HG03575 (cell line): ENCODE measurements around the gene TSPEAR.
"Not testable (repeated sequence)": the region's sequence is repeated elsewhere in the genome, so short reads cannot be mapped to it uniquely, and the experiment has no call there.

ENCODE experiments used
- ATAC-seq: cut with Tn5 transposase; IDR thresholded peaks from one replicate; pipeline ENCODE4 v1.9.1; 2021; ENCODE audit not compliant: unreplicated experiment, insufficient number of reproducible peaks, low FRiP score; ENCODE audit errors: extremely low read depth

The TSPEAR gene

GRCh38 chr21:44666401-44667320 lies 44.7 kb downstream of the TSPEAR start, which contains the start of gene KRTAP12-2:
Gene KRTAP12-2, minus strand, starts transcription at chr21:44666927. Its CDS starts 41 bp downstream, at chr21:44666886.
- ATAC-seq = no peak

- no peak for ATAC-seq
Measured at GRCh38 chr21:44664691-44665090, 46.7 kb downstream of the TSPEAR start.

- not testable (repeated sequence) for ATAC-seq
Measured at GRCh38 chr21:44661567-44661966, 49.8 kb downstream of the TSPEAR start.

- no peak for ATAC-seq
Measured at GRCh38 chr21:44658913-44659595, 52.3 kb downstream of the TSPEAR start.

GRCh38 chr21:44658541-44658910 lies 52.8 kb downstream of the TSPEAR start:
- no peak for ATAC-seq

GRCh38 chr21:44657635-44658540 lies 53.5 kb downstream of the TSPEAR start, which contains the start of gene KRTAP12-3:
Gene KRTAP12-3, plus strand, starts transcription at chr21:44657932. Its CDS starts 48 bp downstream, at chr21:44657980.
- ATAC-seq = no peak

- no peak for ATAC-seq
Measured at GRCh38 chr21:44656868-44657267, 54.5 kb downstream of the TSPEAR start.

- no peak for ATAC-seq
Measured at GRCh38 chr21:44654576-44655175, 56.7 kb downstream of the TSPEAR start, which contains the start of gene KRTAP12-4. Gene KRTAP12-4, minus strand, starts transcription at chr21:44654659. Its CDS starts 45 bp downstream, at chr21:44654614.

- no peak for ATAC-seq
Measured at GRCh38 chr21:44653656-44654575, 57.5 kb downstream of the TSPEAR start.

GRCh38 chr21:44653123-44653522 lies 58.2 kb downstream of the TSPEAR start:
- no peak for ATAC-seq

GRCh38 chr21:44650973-44651675 lies 60.2 kb downstream of the TSPEAR start:
- no peak for ATAC-seq

- no peak for ATAC-seq
Measured at GRCh38 chr21:44650265-44650972, 61.0 kb downstream of the TSPEAR start.

- ATAC-seq = no peak
Measured at GRCh38 chr21:44649521-44650100, 61.8 kb downstream of the TSPEAR start.

- ATAC-seq = no peak
Measured at GRCh38 chr21:44648557-44649311, 62.6 kb downstream of the TSPEAR start.

- no peak for ATAC-seq
Measured at GRCh38 chr21:44647222-44647552, 64.2 kb downstream of the TSPEAR start.
